Subcutaneous abdominal adipose tissue (tissue), 5 donors: ENCODE results near the gene RNF212B.
"Not testable (repeated sequence)": the region's sequence is repeated elsewhere in the genome, so short reads cannot be mapped to it uniquely, and the experiment has no call there.

Experiments used
- H3K27ac ChIP-seq: one replicate; pipeline ENCODE4 v1.7.0; 2013; ENCODE audit warnings: low read depth, mild to moderate bottlenecking, inconsistent platforms, low read length, moderate library complexity
- H3K27me3 ChIP-seq, 5 donors: one replicate each; pipeline ENCODE4 v1.7.0; 2013; ENCODE audit warnings: low read length in 5 of 5, inconsistent platforms in 1 of 5; ENCODE audit not compliant: control insufficient read depth in 5 of 5, insufficient read depth in 4 of 5
- H3K36me3 ChIP-seq, 5 donors: one replicate each; pipeline ENCODE4 v1.7.0; 2013; ENCODE audit warnings: low read length in 5 of 5; ENCODE audit not compliant: control insufficient read depth in 5 of 5, insufficient read depth in 5 of 5
- H3K4me1 ChIP-seq, 5 donors: one replicate each; pipeline ENCODE4 v1.7.0; 2013; ENCODE audit warnings: low read length in 5 of 5, mild to moderate bottlenecking in 3 of 5, moderate library complexity in 1 of 5; ENCODE audit not compliant: control insufficient read depth in 5 of 5, insufficient read depth in 5 of 5
- H3K4me3 ChIP-seq, 5 donors: one replicate each; pipeline ENCODE4 v1.7.0; 2013; ENCODE audit warnings: low read length in 5 of 5, low read depth in 1 of 5
- H3K9ac ChIP-seq, 5 donors: one replicate each; pipeline ENCODE4 v1.7.0; 2013; ENCODE audit warnings: low read length in 5 of 5, mild to moderate bottlenecking in 4 of 5, moderate library complexity in 3 of 5
- H3K9me3 ChIP-seq, 5 donors: one replicate each; pipeline ENCODE4 v1.7.0; 2013; ENCODE audit warnings: low read length in 5 of 5; ENCODE audit not compliant: control insufficient read depth in 5 of 5
- donor health status: healthy.
- donor health status: healthy.
- donor health status: healthy.
- donor health status: healthy.
- donor health status: healthy.

The RNF212B gene

DNA sequence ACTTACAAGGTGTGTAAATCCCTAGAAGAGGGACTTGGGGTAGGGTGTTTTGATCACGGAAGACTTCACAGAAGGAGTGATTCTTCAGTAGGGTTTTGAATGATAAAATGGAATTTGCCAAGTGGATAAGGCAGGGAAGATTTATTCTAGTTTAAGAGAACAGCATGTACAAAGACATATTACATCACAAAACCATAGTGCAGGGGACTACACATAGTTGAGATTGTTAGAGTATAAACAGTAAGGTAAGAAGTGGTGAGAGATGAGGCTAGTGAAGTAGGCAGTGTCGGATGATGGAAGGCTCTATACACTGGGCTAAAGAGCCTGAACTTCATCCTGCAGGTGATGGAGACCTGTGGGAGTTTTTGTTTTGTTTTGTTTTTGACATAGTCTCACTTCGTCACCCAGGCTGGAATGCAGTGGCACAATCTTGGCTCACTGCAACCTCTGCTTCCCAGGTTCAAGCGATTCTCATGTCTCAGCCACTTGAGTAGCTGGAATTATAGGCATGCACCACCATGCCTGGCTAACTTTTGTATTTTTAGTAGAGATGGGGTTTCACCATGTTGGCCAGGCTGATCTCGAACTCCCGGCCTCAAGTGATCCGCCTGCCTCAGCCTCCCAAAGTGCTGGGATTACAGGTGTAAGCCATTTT, 3.5 kb downstream of the RNF212B start:
- H3K27me3 ChIP-seq, H3K4me1 ChIP-seq, H3K27ac ChIP-seq, H3K9me3 ChIP-seq, H3K9ac ChIP-seq, H3K36me3 ChIP-seq, H3K4me3 ChIP-seq: not testable (repeated sequence)

DNA sequence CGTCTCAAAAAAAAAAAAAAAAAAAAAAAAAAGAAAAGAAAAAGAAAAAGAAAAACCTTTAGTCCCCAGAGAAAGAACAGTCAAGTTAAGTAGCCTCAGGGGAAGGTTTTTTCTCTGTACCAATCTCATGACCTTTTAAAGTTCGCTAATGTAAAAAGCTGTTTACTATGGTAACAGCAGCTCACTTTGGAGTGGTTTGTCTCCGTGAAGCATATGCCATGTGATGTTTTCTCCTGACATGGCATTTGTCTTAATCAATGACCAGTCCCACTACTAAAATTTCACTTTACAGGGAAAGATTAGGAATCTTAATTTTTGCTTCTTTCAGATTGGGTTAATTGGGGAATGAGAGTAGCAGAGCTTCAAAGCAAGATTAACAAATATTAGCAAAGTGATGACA, 4.3 kb downstream of the RNF212B start:
- no peaks in the 10 kb centered on the region for H3K36me3 ChIP-seq
- H3K4me3 ChIP-seq, result no peak overlapping the region
- H3K4me1 ChIP-seq, result peaks cover 0 to 9% (median 9%) of the 10 kb centered on the region in 5 donors
- no peaks in the 10 kb centered on the region for H3K9me3 ChIP-seq
- H3K27me3 ChIP-seq, result no peaks in the 10 kb centered on the region
- no peak overlapping the region for H3K27ac ChIP-seq
- no peak overlapping the region for H3K9ac ChIP-seq

DNA sequence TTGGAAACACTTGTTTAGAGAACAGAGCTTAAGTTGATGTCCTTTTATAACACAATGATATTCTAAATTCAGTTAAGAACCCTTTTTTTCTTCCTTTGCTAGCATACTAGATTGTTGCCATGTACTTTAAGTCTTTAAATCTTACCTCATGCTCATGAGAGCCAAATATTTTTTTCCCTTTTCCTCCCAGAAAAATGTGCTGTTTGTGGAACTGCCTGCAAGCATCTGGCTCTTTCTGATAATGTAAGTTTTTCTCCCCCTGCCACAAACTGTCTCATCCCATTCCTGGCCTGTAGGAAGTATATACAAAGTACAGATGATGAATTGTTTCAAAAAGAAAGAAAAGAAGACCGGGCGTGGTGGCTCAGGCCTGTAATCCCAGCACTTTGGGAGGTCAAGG, 5.3 kb downstream of the RNF212B start:
- peaks cover 0 to 3% (median 2%) of the 10 kb centered on the region in 5 donors for H3K4me1 ChIP-seq
- H3K9ac ChIP-seq, result no peak overlapping the region
- no peaks in the 10 kb centered on the region for H3K27me3 ChIP-seq
- no peaks in the 10 kb centered on the region for H3K36me3 ChIP-seq
- no peak overlapping the region for H3K4me3 ChIP-seq
- no peak overlapping the region for H3K27ac ChIP-seq
- no peaks in the 10 kb centered on the region for H3K9me3 ChIP-seq

DNA sequence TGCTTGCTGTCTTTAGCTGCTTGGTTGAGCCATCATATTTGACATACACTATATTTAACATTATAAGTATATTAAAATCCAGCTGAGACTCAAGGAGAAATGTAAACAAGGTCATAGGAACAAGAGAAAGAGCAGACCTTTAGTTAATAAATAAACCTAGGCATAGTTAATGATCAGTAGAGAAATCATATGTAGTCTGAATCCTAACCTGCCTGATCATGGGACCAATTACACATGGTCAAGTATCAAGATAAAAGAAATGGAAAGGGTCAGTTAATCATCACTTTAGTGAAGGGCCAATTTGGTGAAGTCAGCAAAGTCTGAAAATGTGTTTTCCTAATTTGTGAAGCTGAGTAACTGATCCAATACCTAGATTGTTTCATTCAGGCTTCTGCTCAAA, 7.5 kb downstream of the RNF212B start:
- Histone ChIP-seq H3K4me3 (no peak overlapping the region), H3K27ac (no peak overlapping the region), H3K36me3 (no peaks in the 10 kb centered on the region), H3K27me3 (no peaks in the 10 kb centered on the region), H3K9ac (no peak overlapping the region), H3K9me3 (no peaks in the 10 kb centered on the region), H3K4me1 (no peaks in the 10 kb centered on the region)

DNA sequence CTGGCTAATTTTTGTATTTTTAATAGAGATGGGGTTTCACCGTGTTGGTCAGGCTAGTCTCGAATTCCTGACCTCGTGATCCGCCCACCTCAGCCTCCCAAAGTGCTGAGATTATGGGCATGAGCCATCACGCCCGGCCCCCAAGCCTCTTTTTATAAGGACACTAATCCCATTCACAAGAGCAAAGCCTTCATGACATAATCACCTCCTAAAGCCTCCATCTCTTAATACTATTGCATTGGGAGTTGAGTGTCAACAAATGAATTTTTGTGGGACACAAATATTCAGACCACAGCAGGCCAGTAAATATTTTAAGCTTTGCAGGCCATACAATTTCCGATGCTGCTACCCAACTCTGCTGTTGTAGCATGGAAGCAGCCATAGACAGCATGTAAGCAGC, 10.9 kb downstream of the RNF212B start:
- no peaks in the 10 kb centered on the region for H3K27me3 ChIP-seq
- no peak overlapping the region for H3K4me3 ChIP-seq
- no peaks in the 10 kb centered on the region for H3K4me1 ChIP-seq
- H3K27ac ChIP-seq, result no peak overlapping the region
- H3K9me3 ChIP-seq, result no peaks in the 10 kb centered on the region
- H3K36me3 ChIP-seq, result no peaks in the 10 kb centered on the region
- H3K9ac ChIP-seq, result no peak overlapping the region

DNA sequence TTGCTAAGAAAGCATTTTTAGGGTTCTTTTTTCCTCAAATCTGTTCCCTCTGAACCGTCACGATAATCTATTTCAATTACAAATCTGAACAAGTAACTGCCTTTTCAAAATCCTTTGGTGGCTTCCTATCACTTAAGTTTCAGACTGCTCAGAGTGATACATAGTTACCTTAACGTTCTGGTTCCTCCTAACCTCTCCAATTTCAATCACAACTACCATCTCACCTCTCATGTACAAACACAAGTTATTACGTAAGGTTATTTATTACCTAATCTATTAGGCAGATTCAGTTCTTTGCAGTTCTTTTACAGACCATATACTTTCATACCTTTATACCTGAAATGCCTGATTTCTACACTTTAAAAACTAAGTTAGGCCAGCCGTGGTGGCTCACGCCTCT, 12.1 kb downstream of the RNF212B start:
- Histone ChIP-seq H3K27me3 (no peaks in the 10 kb centered on the region), H3K4me3 (no peak overlapping the region), H3K9ac (no peak overlapping the region), H3K27ac (no peak overlapping the region), H3K36me3 (no peaks in the 10 kb centered on the region), H3K9me3 (no peaks in the 10 kb centered on the region), H3K4me1 (no peaks in the 10 kb centered on the region)

DNA sequence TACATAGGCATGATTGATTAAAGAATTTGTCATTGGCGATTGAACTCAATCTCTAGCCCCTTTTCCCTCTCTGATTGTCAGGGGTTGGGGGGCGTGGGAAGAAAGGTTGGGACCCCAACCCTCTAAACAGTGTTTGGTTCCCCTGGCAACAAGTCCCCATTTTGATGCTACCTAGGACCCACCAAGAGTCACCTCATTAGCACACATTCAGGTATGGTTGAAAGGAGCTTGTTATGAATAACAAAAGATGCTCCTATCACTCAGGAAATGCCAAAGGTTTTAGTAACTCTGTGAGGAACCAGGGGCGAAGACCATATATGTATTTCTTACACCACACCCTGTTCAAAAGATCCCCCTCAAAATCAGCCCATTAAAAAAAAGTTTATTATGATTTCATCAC, 14.3 kb downstream of the RNF212B start:
- Histone ChIP-seq H3K36me3 (no peaks in the 10 kb centered on the region), H3K27me3 (no peaks in the 10 kb centered on the region), H3K9ac (no peak overlapping the region), H3K9me3 (no peaks in the 10 kb centered on the region), H3K27ac (no peak overlapping the region), H3K4me3 (no peak overlapping the region), H3K4me1 (no peaks in the 10 kb centered on the region)

DNA sequence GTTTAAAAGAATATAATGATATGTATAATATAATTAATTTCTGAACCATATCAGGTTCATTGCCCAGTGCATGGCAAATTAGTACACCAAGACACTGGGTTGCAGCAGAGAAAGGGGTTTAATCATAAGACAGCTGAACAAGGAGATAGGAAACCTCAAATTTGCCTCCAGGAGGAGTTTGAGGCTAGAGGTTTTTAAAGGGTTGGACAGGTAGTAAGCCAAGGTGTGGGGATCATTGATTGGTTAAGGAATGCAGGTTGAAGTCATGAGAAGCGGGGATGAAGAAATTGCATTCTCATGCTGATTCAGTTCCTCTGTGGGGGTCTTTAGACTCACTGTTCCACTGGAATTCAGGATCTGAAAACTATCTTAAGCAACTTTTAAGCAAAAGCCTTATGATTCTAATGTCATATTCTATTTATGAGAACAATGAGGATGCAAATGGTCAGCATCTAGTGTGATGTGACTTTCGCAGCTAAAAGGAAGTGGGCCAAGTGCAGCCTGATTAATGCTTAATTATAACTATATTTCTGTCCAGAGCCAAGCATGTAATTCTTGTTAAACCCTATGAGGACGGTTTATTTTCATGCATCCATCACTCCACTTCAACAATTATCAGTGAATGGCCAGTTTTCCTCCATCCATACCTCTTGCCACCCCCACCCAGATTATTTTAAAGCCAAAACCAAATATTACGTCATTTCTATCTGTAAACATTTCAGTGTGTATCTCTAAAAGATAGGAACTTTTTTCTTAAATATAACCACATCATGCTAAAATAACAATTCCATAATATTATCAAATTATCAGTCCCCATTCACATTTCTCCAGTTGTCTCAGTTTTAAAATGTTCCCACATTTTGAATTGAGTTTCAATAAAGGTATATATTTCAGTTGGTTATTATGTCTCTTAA, 14.9 kb downstream of the RNF212B start:
- H3K4me3 ChIP-seq, result no peak overlapping the region
- H3K27ac ChIP-seq, result no peak overlapping the region
- H3K36me3 ChIP-seq, result no peaks in the 10 kb centered on the region
- no peaks in the 10 kb centered on the region for H3K27me3 ChIP-seq
- H3K4me1 ChIP-seq, result no peaks in the 10 kb centered on the region
- no peaks in the 10 kb centered on the region for H3K9me3 ChIP-seq
- no peak overlapping the region for H3K9ac ChIP-seq

DNA sequence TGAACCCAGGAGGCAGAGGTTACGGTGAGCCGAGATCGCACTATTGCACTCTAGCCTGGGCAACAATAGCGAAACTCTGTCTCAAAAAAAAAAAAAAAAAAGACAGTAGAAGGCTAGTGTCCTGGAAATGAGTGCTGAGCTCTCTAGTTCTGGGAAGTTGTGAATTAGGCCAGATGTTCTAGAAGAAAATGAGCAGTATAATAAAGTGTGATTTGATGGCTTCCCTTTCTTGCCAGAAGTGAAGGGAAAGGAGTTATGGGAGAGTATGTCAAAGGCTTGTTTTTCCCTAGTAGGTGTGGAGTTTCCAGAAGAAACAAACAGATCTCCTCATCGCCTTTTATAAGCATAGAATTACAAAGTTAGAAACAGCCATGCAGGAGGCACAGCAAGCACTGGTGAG, 20.5 kb downstream of the RNF212B start:
- H3K27ac ChIP-seq, result no peak overlapping the region

DNA sequence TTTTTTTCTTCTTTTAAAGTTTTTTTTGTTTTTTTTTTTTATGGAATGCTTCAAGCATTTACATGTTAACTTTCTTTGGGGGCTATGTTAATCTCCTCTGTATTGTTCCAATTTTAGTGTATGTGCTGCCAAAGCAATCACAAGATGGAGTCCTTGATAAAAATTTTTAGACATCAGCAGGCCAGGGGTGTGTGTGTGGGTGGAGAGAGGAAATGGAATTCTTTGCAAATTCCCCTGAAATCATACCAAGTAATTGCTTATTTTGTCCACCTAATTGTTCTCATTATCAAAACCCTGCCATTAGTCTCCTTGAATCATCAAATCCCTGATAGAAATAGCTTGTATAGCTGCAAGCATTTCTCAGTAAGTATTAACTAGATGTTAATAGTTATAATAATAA, 21.7 kb downstream of the RNF212B start:
- Histone ChIP-seq H3K4me1 (no peaks in the 10 kb centered on the region), H3K27ac (no peak overlapping the region), H3K36me3 (no peaks in the 10 kb centered on the region), H3K9me3 (no peaks in the 10 kb centered on the region), H3K9ac (no peak overlapping the region), H3K4me3 (no peak overlapping the region), H3K27me3 (no peaks in the 10 kb centered on the region)

More for the DNA sequence above, 20.5 kb downstream of the RNF212B start:
- H3K9me3 ChIP-seq, result no peaks in the 10 kb centered on the region
- no peaks in the 10 kb centered on the region for H3K36me3 ChIP-seq
- H3K4me3 ChIP-seq, result no peak overlapping the region
- H3K27me3 ChIP-seq, result no peaks in the 10 kb centered on the region
- H3K4me1 ChIP-seq, result no peaks in the 10 kb centered on the region
- H3K9ac ChIP-seq, result no peak overlapping the region
